ENCODE measurements around the gene CDK1.

Gene CDK1

DNA sequence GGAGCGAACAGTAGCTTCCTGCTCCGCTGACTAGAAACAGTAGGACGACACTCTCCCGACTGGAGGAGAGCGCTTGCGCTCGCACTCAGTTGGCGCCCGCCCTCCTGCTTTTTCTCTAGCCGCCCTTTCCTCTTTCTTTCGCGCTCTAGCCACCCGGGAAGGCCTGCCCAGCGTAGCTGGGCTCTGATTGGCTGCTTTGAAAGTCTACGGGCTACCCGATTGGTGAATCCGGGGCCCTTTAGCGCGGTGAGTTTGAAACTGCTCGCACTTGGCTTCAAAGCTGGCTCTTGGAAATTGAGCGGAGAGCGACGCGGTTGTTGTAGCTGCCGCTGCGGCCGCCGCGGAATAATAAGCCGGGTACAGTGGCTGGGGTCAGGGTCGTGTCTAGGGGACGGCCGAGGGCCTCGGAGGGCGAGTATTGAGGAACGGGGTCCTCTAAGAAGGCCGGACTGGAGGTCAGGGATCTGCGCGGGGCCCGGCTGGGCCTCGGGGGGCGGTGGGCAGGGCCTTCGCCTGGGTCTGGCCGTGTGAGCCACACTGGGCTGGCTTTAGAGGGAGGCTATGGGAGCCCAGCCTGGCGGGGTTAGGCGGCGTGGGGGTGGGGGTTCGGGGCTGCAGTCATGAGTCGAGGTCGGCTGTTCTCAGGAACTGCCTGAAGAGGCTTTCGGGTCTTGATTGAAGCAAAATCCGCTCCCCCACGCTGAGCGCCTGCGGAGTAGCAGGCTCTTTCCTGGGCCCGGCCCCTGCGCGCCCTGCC is at the start of gene CDK1:
CDK1 (plus strand) TSS at position 265 of the 757 bp plus-strand sequence. CDS start 1,688 bp downstream, outside the sequence.
- DNase-seq = peak; percentile 97

DNA sequence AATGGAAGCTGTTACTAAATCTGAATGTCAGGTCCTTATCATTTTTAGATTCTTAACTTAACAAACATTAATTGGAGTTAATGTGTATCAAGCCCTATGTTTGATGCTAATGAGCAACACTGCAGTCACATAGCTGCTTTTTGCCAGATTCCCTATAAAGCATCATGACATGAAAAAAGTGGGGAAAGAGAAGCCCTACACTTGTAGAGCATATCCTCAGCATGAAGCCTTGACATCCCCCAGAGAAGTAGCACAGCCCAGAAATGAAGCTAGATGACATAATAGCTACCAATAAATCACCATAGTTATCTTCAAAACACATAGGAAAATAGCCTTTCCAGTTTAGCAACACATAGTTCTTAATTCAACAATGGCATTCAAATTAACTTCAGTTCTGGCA is 49.2 kb upstream of the CDK1 start:
- DNase-seq = no peak

DNA sequence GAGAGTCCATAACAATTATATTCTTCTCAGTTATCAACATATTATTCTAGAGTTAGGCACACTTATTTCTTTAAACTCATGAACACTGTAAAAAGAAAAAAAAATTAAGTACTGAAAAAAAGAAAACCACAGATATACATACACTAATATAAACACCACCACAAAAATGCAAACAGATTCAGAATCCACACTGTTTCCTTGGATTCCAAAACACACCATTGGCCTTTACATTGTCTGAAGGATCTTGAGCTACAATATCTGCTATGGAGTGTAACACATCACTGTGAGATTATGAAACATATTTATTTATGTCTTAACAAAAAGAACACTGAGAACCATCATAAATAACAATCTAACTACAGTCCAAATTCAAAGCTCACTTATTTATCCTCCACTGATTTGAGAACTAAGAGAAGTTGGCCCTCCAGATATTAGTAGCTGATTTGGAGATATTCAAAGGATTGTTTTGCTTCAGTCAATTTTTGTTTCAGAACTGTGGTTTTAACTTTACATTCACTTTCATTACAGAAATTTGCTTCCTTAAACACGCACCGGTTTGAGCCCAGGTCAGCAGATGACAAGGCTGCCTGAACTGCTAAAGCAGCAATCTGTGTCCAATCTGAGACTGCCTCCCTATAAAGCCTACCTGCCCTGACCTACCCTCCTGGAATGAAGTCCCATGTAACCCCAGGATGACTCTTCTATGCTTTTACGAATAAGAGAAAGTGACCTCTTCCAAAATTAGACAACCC is 47.0 kb upstream of the CDK1 start:
- no peak for DNase-seq

DNA sequence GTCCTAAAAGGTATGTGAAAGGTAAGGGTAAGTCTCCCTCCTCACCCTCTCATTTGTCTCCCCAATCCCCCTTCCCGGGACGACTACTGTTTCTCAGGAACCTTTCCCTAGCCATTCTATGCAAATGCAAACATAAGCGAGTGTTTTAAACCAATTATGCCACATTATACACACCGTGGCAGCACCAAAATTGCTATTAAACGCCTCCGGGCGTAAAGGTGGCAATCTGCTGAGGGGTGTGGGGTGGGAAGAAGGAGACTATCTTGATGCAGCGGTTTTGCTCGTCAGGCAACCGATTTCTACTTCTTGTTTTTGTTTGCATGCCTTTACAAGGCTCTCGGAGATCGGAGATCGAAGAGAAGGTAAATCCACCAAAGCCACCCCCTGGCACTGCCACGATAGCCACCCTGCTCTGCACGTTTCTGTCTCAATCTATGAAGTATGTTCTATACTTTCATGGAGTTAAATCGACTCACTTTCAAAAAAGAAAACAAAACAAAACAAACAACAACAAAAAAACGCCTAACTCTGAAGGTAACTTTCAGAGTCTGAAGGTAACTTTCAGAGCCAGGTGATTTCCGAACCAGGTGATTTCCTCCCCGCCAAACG is 46.0 kb upstream of the CDK1 start:
- peak; percentile 16 for DNase-seq

DNA sequence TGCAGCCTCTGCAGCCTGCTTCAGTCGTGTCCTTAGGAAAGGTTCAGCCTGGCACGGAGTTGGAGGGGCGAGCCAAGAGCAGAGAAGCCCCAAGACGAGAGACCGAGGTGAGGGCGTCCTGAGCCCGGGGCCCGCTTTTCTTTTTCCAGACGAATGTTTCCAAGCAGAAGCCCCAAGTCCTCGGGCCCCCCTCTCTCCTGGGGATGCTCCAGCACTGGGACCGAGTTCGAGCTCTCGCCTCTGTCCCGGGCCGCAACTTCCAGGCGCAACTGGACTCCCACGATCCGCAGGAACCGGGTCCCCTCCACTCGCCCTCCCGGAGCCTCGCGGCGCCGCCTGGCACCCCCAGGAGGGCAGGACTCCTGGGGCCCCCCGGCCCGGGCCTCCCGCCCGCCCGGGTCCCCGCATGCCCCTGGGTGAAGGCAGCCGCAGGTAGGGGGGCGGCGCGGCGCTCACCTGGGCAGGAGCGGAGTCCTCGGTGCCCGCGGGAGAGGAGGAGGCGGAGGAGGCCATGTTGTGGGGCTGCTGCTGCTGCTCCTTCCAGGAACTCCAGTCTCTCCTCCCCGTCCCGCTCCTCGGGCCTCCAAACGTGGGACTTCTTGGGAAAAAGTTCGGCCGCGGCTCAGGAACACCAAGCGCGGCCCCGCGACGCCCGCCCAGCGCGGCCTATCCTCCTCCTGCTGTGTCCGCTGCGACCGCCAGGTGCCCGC is 45.3 kb upstream of the CDK1 start:
- DNase-seq = peak; percentile 27

DNA sequence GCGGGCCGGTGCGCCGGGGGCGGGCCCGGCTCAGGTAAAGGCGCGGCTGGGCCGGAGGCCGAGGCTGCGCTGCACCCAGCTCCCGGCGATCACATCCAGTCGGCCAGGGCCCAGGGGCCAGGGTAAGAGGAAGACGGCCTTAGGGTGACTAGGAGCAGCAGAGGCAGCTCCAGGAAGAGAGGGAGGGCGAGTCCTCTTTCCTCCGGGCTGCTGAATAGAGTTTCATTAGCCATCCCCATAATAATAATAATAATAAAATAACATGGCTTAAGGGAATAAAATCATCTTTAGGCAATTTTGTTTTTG is 44.8 kb upstream of the CDK1 start:
- DNase-seq = peak; percentile 60

DNA sequence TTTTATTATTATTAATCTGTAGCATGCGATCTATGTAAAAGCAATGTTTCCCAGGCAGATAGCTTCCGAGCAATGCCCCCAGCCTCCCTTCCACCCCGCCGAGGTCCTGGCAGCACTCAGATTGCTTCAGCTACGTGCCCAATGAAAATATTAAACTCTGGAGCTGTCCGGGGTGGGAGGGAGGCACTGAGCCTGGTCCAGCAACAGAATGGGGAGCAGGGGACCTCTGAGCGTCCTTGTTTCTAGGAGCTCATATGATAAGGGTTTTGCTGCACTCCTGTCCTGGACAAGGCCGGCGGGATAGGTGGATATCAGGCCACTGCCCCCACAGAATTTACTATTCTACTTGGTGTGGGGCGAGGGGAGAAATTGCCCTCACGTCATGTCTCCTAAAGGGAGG is 44.5 kb upstream of the CDK1 start:
- peak; percentile 15 for DNase-seq

DNA sequence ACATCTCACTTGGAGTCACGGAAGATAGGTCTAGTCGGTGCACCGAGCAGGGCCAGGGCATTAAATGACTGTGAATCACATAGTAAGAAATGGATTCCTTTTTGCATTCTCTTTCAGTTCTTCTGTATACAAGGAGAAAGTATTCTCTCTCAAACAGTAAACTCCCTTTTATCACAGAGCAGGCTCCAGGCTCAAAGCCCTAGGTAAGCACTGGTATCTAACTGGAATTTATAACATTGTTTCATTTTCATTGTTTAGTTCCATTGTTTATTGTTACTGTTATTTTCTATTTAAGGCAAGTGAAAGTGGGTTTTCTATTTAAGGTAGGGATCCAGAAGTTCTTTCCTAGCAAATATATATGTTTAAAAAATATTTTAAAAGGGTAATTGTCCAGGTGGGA is 44.1 kb upstream of the CDK1 start:
- DNase-seq = no peak

DNA sequence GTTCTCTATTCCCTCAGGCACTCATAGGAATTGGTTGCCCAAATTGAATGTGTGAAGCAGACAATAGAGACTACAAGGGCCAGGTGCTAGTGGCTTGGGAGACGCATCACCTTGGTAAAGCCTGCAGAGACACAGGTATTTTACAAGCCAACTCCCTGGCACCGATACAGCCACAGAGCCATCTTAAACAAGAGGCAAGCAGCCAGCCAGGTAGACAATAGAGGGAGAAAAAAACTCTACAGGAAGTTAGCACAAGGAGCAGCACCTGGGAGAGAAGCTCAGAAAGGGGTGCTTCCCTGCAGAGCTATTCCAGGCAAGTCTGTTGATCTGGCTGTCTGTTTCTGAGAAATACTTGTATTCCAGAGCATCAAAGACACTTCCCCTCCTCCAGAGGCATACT is 43.0 kb upstream of the CDK1 start:
- peak; percentile 62 for DNase-seq

DNA sequence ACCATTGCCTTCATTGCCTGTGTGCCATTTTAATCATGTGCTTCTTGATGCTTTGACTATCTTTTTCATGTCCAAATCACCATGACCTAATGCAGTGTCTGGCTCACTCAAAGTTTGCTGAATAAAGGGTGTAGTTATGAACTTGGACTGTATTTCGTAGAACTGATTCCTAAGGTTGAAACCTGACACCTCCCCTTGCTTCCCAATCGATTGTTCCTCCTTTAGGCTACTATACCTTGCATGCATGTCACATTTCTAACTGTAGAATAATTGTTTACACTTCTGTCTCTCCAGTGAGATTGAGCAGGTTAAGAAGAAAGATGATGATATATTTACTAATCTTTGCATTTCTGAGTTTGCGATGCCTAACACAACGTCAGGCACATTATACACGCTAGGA is 41.0 kb upstream of the CDK1 start:
- peak; percentile 50 for DNase-seq

DNA sequence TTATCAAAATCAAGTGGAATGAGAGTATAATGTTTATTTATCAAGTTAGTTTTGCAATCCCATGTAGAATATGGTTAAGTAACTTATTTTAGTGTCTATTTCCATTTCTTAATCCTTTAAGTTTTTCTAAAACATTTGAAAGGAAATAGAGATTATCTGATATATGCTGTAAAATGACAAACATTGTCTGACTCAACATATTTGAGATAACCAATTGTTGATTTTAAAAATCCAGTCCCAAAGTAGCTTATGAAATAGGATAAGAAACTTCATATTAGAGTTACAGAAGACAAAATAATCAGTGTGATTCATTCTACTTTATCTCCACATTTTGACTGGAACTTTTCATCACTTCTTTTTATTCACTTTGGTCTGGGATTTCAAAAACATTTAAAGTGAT is 38.7 kb upstream of the CDK1 start:
- no peak for DNase-seq

DNA sequence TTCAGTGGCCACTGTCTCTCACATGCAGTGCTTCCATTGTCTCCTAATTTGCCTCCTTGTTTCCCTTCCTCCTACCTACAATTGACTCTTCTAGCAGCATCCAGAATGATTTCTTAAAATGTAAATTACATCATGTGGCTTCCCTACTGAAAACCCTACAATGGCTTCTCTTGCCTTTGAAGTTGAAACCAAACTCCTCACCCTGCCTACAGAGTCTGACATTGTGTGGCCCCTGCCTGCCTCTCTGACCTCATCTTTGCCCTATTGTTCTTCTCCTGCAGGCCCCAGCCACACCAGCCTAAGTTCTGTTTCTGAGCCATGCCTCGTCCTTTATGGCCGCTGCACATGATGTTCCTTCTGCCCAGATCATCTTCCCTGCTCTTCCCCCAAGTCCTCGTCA is 35.8 kb upstream of the CDK1 start:
- no peak for DNase-seq

DNA sequence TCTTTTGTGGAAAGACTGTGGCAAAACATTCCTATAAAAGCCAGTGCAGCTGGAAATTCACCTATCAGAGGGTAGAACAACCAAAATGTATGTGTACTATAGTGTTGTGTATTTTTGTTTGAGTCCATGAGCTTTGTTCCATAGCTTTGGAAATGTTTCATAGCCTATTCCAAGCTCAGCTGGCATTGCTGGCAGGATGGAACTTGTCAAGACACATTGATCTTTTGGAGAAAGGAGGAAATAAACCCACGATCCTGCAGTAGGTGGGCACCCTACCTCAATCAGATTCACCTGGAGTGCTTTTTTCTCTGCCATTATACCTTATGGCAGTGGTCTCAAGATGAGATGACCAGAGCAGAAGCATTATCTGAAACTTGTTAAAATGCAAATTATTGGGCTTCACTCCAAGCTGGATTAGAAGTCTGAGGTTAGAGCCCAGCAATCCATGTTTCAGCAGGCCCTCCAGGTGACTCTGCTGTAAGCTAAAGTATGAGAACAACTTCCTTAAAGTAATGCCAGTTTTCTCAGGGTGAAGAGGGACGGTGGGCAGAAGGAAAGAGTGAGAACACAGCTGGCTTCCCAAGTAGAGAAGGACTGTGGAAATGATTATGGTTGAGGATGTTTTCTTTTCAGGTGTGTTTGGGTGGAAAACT is 30.3 kb upstream of the CDK1 start:
- no peak for DNase-seq

DNA sequence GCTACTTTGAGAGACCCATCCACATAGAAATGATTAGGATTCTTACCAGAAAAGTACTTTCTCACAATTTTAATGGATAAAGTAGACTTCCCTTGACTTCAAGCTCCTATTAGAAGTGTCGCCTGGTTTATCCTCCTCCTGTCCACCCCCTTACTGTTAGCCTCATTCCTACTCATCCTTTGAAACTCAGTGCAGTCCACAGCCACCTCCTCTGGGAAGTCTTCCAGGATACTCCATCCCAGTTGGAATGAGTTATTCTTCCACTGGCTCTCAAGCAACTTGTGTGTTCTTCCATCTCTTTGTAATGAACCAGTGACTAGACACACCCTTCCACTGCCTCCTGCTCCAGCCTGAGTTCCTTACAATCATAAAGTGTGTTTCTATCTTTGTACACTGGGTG is 25.1 kb upstream of the CDK1 start:
- no peak for DNase-seq

DNA sequence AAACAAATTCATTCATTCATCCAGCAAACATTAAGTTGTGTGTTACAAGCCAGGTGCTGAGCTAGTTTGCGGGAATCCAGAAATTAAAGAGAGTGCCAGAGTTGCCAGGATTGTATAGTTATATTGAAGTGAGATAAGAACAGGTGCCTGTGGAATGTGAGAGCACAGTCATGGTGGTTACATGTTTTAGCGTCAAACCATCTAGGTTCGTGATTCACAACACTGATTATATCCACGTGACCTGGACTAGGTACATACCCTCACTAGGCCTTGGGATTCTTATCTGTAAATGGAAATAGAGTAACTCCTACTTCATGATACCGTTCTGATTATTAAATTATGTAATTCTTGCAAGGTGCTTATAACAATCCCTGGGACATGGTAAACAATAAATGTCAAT is 24.5 kb upstream of the CDK1 start:
- DNase-seq = no peak

DNA sequence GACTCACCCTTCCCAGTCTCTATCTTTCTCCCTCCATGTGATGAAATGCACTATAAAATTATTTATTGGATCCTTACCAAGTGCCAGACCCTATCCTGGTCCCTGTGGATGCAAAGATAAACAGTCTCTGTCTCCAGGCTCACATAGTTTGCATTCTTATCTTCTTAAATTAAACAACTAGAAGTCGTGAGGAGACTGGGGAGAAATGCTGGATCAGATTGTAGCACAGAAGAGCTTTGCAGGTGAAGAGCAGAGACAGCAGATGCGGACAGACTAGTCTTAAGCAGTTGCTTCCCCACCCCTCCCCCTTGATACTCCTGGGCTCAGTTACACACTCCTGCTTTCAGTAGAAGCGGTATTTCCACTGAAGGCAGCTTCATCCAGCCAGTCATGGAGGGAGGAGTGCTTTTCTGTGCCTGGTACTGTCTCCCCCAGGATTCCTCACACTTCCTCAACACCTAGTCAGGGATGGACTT is 20.8 kb upstream of the CDK1 start:
- no peak for DNase-seq

DNA sequence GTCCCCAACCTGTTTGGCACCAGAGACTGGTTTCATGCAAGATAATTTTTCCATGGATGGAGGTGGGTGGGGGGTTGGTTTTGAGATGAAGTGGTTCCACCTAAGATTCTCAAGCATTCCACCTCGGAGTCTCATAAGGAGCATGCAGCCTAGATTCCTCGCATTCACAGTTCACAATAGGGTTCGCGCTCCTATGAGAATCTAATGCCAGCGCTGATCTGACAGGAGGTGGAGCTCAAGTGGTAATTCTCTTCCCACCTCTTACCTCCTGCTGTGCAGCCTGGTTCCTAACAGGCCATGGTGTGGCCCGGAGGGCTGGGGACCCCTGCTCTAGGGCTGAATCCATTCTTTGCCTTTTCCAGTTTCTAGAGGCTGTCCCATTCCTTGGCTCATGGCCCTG is 19.1 kb upstream of the CDK1 start:
- DNase-seq = no peak

DNA sequence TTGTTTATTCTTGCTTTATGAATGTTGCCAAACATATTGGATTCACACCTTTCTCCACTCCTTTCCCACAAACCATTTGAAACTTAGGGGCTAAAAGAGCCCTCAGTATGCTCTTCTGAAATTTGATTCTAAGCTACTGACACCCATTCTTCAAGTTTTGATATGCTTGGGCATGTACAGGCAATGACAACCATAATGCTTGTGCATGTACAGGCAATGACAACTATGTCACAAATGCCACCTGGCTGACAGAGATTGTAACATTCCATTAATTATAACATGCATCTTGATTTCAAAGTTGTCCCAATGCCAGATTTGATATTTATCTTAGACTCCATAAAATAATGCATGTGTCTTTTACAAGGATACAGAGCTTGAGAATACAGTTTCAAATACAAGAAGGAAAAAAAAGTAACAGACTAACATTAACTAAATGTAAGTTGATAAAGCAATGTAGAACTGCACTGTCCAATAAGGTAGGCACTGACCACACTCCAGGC is 17.5 kb upstream of the CDK1 start:
- peak; percentile 6 for DNase-seq

DNA sequence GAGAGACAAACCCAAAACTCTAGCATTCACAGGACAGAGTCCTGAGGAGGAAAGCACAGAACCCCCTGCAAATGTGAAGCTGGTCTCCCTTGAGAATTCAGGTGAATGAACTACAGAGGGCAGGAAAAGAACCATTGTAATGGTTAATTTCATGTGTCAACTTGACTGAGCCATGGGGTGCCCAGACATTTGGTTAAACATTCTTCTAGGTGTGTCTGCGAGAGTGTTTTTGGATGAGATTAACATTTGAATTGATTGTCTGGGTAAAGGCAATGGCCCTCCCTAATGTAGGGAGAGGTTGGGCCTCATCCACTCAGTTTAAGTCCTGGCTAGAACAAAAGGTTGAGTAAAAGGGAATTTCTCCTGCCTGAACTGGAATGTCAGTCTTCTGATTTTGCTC is 15.7 kb upstream of the CDK1 start:
- DNase-seq = peak; percentile 27

DNA sequence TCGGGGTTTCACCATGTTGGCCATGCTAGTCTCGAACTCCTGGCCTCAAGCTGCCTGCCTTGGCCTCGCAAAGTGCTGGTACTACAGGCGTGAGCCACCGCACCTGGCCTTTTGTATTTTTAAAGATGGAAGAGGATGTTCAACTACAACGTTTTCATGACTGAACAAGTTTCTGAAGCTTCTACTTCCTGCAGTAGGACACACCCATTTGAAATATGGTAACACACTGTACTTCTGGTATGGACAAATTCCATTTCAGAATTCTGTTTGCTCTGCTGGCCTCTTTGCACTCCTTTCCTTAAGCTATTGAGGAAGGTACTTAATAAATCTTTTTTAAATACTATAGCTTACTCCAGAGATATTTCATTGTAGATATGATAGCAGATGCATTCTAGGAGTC is 10.9 kb upstream of the CDK1 start:
- no peak for DNase-seq

DNA sequence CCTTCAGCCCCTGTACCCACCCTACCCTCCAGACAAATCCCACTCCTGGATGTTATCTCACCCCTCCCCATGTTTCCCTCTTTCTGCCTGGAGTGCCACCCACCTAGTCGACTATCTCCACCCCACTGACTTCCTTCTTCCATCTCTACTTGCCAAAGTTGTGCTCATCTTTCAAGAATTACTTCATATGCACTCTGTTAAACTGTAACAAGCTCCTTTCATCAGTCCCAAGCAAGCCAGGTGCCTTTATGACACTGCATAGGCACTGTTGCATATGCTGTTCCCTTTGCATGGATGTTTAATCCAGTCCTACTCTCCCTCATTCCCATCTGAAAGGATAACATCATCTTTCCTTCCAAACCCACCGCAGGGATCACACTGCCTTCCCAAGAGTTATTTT is 8.9 kb upstream of the CDK1 start:
- DNase-seq = no peak

DNA sequence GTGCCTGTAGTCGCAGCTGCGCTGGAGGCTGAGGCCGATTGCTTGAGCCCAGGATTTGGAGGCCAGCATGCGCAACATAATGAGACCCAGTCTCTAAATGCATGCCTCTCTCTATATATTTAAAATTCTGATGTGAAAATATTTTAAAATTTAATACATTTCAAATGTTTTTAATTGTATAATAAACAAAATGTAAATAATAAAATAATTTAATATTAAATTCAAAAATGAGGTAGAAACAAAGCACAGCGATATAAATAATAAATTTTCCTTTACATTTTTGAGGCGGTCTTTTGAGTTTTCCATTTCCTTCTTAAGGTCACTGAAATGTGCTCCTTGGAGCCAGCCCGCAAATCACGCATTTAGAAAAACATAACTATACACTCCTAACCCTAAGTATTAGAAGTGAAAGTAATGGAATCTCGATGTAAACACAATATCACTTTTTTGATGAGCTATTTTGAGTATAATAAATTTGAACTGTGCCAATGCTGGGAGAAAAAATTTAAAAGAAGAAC is 523 bp upstream of the CDK1 start:
- DNase-seq = no peak
